ENCODE measurements around the gene ULK3. TPM values are rescaled to one million over a fixed set of nuclear protein-coding genes. Genes with fewer than 3 reads are reported as not detected.

The ULK3 gene
- total and polyA plus RNA-seq, 2 donors (not counting 1 experiment from before 2014, with no cell fraction given) = 51.1 to 108 TPM

- no peak for TF ChIP-seq CTCF (IDR thresholded peaks at IDR 0.05)
- TF ChIP-seq EZH2 (IDR thresholded peaks at IDR 0.05; ENCODE audit: borderline replicate concordance, insufficient read depth, low read depth, low read length, poor library complexity, severe bottlenecking) = no peak
- H3K4me2 ChIP-seq (replicated peaks; ENCODE audit: low read depth, low read length, poor library complexity, severe bottlenecking) = no peak overlapping the region
- no peak overlapping the region for H3K4me3 ChIP-seq (ENCODE audit: control extremely low read depth in 1 of 5, extremely low read depth in 1 of 5, insufficient read depth in 1 of 5, low read depth in 2 of 5, low read length in 4 of 5)
- peaks cover 6% of the 10 kb centered on the region for H4K20me1 ChIP-seq (ENCODE audit: control insufficient read depth, insufficient read depth, low read length, poor library complexity, severe bottlenecking)
- no peaks in the 10 kb centered on the region for H3K27me3 ChIP-seq (replicated peaks in 1 of 4; ENCODE audit: control extremely low read depth in 1 of 4, control insufficient read depth in 3 of 4, insufficient read depth in 4 of 4, low read length in 3 of 4)
- H3K4me3 Mint-ChIP-seq = no peak overlapping the region
- no peak overlapping the region for H3K9ac ChIP-seq (ENCODE audit: low read length)
- ChIA-PET POLR2A (no interaction called here), CTCF (interaction anchor here (0.7 to 1.4 kb wide), 4 partner anchors 15 to 76 kb away, joined by 3 to 5 read pairs (median 3); no protein-coding TSS in a partner anchor)
- H2AFZ ChIP-seq (ENCODE audit: insufficient read depth, low read depth, low read length, poor library complexity, severe bottlenecking) = no peak overlapping the region
- DNase-seq (no peak), ATAC-seq (ENCODE audit: low read depth) (no peak)
- peak overlapping the region; percentile 35 for H3K27ac Mint-ChIP-seq
- peaks cover 3% of the 10 kb centered on the region for H3K79me2 ChIP-seq (ENCODE audit: control insufficient read depth, insufficient read depth, low read length)
- no peaks in the 10 kb centered on the region for H3K27me3 Mint-ChIP-seq
- H3K9me3 ChIP-seq (ENCODE audit: control extremely low read depth in 1 of 3, control insufficient read depth in 2 of 3, insufficient read depth in 1 of 3, low read length in 2 of 3) = no peaks in the 10 kb centered on the region
- H3K9me3 Mint-ChIP-seq (ENCODE audit: insufficient read depth) = no peaks in the 10 kb centered on the region
- H3K4me1 ChIP-seq (ENCODE audit: control insufficient read depth in 2 of 2, insufficient read depth in 2 of 2, low read length in 2 of 2) = peaks cover 19 to 31% of the 10 kb centered on the region in 2 donors
- no peak overlapping the region for H3K27ac ChIP-seq (ENCODE audit: low read length in 2 of 2)
- intact Hi-C loops (cut with micrococcal nuclease) = no loop called here
- WGBS (ENCODE audit: insufficient coverage) = 97% methylated on average over 2 of the region's 3 CpGs
- H3K4me1 Mint-ChIP-seq = peaks cover 32% of the 10 kb centered on the region
- H3K36me3 ChIP-seq (replicated peaks in 1 of 2; ENCODE audit: control extremely low read depth in 1 of 2, control insufficient read depth in 1 of 2, extremely low read depth in 1 of 2, insufficient read depth in 2 of 2, low read length in 1 of 2) = peaks cover 1 to 55% of the 10 kb centered on the region in 2 experiments
These were observed 4.5 kb upstream of the ULK3 start for GRCh38 chr15:74847432-74847831.

GRCh38 chr15:74845581-74845980 lies 2.6 kb upstream of the ULK3 start:
- H3K27ac ChIP-seq (ENCODE audit: low read length in 2 of 2) = peak overlapping the region; percentile 24 to 81
- H2AFZ ChIP-seq (ENCODE audit: insufficient read depth, low read depth, low read length, poor library complexity, severe bottlenecking) = peak overlapping the region; percentile 46
- H3K4me1 ChIP-seq (ENCODE audit: control insufficient read depth in 2 of 2, insufficient read depth in 2 of 2, low read length in 2 of 2) = peaks cover 26 to 40% of the 10 kb centered on the region in 2 donors
- intact Hi-C loops (cut with micrococcal nuclease) = no loop called here
- POLR2A ChIA-PET = no interaction called here
- CTCF ChIA-PET = no interaction called here
- H3K27me3 ChIP-seq (replicated peaks in 1 of 4; ENCODE audit: control extremely low read depth in 1 of 4, control insufficient read depth in 3 of 4, insufficient read depth in 4 of 4, low read length in 3 of 4) = no peaks in the 10 kb centered on the region
- peaks cover 7% of the 10 kb centered on the region for H3K79me2 ChIP-seq (ENCODE audit: control insufficient read depth, insufficient read depth, low read length)
- no peak for ATAC-seq (ENCODE audit: low read depth)
- H3K27ac Mint-ChIP-seq = peak overlapping the region; percentile 90
- peaks cover 1 to 36% of the 10 kb centered on the region in 2 experiments for H3K36me3 ChIP-seq (replicated peaks in 1 of 2; ENCODE audit: control extremely low read depth in 1 of 2, control insufficient read depth in 1 of 2, extremely low read depth in 1 of 2, insufficient read depth in 2 of 2, low read length in 1 of 2)
- no peak overlapping the region for H3K9ac ChIP-seq (ENCODE audit: low read length)
- peak overlapping the region; percentile 48 for H3K4me2 ChIP-seq (replicated peaks; ENCODE audit: low read depth, low read length, poor library complexity, severe bottlenecking)
- H3K27me3 Mint-ChIP-seq = no peaks in the 10 kb centered on the region
- H3K9me3 ChIP-seq (ENCODE audit: control extremely low read depth in 1 of 3, control insufficient read depth in 2 of 3, insufficient read depth in 1 of 3, low read length in 2 of 3) = no peaks in the 10 kb centered on the region
- no peak for TF ChIP-seq EZH2 (IDR thresholded peaks at IDR 0.05; ENCODE audit: borderline replicate concordance, insufficient read depth, low read depth, low read length, poor library complexity, severe bottlenecking)
- TF ChIP-seq CTCF (IDR thresholded peaks at IDR 0.05) = no peak
- H3K4me3 Mint-ChIP-seq = peak overlapping the region; percentile 45
- no peak for DNase-seq
- 75% methylated on average over 2 of the region's 4 CpGs for WGBS (ENCODE audit: insufficient coverage)
- H3K4me3 ChIP-seq (ENCODE audit: control extremely low read depth in 1 of 5, extremely low read depth in 1 of 5, insufficient read depth in 1 of 5, low read depth in 2 of 5, low read length in 4 of 5) = no peak overlapping the region
- H4K20me1 ChIP-seq (ENCODE audit: control insufficient read depth, insufficient read depth, low read length, poor library complexity, severe bottlenecking) = no peaks in the 10 kb centered on the region
- no peaks in the 10 kb centered on the region for H3K9me3 Mint-ChIP-seq (ENCODE audit: insufficient read depth)
- H3K4me1 Mint-ChIP-seq = peaks cover 46% of the 10 kb centered on the region
